Endothelial cell of umbilical vein (primary cell): Measurements from ENCODE around the gene CFAP65. TPM values are rescaled to one million over a fixed set of nuclear protein-coding genes. Genes with fewer than 3 reads are reported as not detected.
A peak's percentile ranks its signal among the peaks of the same experiment; 100 is the strongest.

Experiments used
- BruUV-seq: library from RNA; stranded (reverse); fragments of 400-500 nt; replicated peaks from 2 replicates; lab custom pipeline; 2021; lab: Mats Ljungman, UMichigan
- CTCF ChIA-PET: fragments of 300-600, 350-600 bp; sonication (Branson Sonifier 250); formaldehyde crosslinking; loops from one replicate; lab custom pipeline; 2021; ENCODE audit warnings: antibody characterized with exemption, inconsistent platforms; lab: Charles Lee
- POLR2A ChIA-PET: fragments of 300-600, 350-600 bp; sonication (Branson Sonifier 250); formaldehyde crosslinking; loops from one replicate; lab custom pipeline; 2021; ENCODE audit warnings: antibody characterized with exemption, inconsistent platforms; lab: Charles Lee
- DNase-seq: peaks from one replicate; pipeline ENCODE4 v3.0.0-alpha.2; 2011; ENCODE audit warnings: low read depth, low spot score
- FAIRE-seq: peaks from 2 replicates; lab custom pipeline; 2011; peaks lifted over from hg19 to GRCh38; lab: Jason Lieb, UNC
- H2AFZ ChIP-seq: 2 replicates; pipeline ENCODE4 v1.6.0; 2012; ENCODE audit warnings: low read depth, low read length, control low read depth, inconsistent platforms
- H3K27ac ChIP-seq: 2 replicates; pipeline ENCODE4 v1.5.1; 2011; ENCODE audit warnings: low read depth, mild to moderate bottlenecking, control low read depth, low read length, moderate library complexity; ENCODE audit not compliant: insufficient read depth
- H3K27me3 ChIP-seq, 2 experiments: 2 replicates each; pipeline versions ENCODE4 v1.6.0 to v1.6.1; 2011; ENCODE audit warnings: low read length in 2 of 2, mixed read lengths in 1 of 2; ENCODE audit not compliant: control insufficient read depth in 2 of 2, insufficient read depth in 2 of 2
- H3K36me3 ChIP-seq, 2 experiments: 2 replicates in 1 of 2; 3 replicates in 1 of 2; pipeline ENCODE4 v1.5.1; 2011; ENCODE audit warnings: low read length in 2 of 2, mild to moderate bottlenecking in 1 of 2, moderate library complexity in 1 of 2; ENCODE audit not compliant: control insufficient read depth in 2 of 2, insufficient read depth in 2 of 2; ENCODE audit errors: extremely low read depth in 1 of 2
- H3K4me1 ChIP-seq: 3 replicates; pipeline ENCODE4 v1.5.1; 2011; ENCODE audit warnings: mild to moderate bottlenecking, low read length; ENCODE audit not compliant: control insufficient read depth, insufficient read depth; ENCODE audit errors: extremely low read depth
- H3K4me2 ChIP-seq: 2 replicates; pipeline ENCODE4 v1.6.1; 2011; ENCODE audit warnings: low read length, control low read depth, mixed read lengths; ENCODE audit not compliant: insufficient read depth
- H3K4me3 ChIP-seq, 3 experiments: fragments of 200-600 bp in 1 of 3; sonication (generic), shearing (Covaris generic) in 1 of 3; replicated peaks in 1 of 3; 2 replicates each; pipeline ENCODE4 v1.5.1; 2011 to 2016; ENCODE audit warnings: control low read depth in 3 of 3, low read length in 3 of 3, mild to moderate bottlenecking in 2 of 3, inconsistent platforms in 1 of 3, low read depth in 1 of 3, moderate library complexity in 1 of 3; ENCODE audit not compliant: insufficient read depth in 1 of 3
- H3K79me2 ChIP-seq: 2 replicates; pipeline ENCODE4 v1.6.0; 2012; ENCODE audit warnings: low read length, inconsistent platforms; ENCODE audit not compliant: control insufficient read depth, insufficient read depth
- H3K9ac ChIP-seq: replicated peaks from 2 replicates; pipeline ENCODE3; 2011; ENCODE audit warnings: low read length, control low read depth; ENCODE audit not compliant: insufficient read depth; ENCODE audit errors: extremely low read depth
- H3K9me1 ChIP-seq: replicated peaks from 3 replicates; pipeline ENCODE4 v1.6.0; 2011; ENCODE audit warnings: mild to moderate bottlenecking, low read length; ENCODE audit not compliant: control insufficient read depth, insufficient read depth; ENCODE audit errors: extremely low read depth
- H3K9me3 ChIP-seq: replicated peaks from 2 replicates; pipeline ENCODE4 v1.5.1; 2012; ENCODE audit warnings: low read length, inconsistent platforms; ENCODE audit not compliant: control insufficient read depth, insufficient read depth
- H4K20me1 ChIP-seq: replicated peaks from 2 replicates; pipeline ENCODE3; 2011; ENCODE audit warnings: mild to moderate bottlenecking, low read length; ENCODE audit not compliant: control insufficient read depth, insufficient read depth; ENCODE audit errors: extremely low read depth
- CTCF ChIP-seq, 2 donors: IDR thresholded peaks; 1 replicate in 1 of 2; 2 replicates in 1 of 2; pipeline ENCODE4 v1.5.1; 2011; ENCODE audit warnings: low read length in 2 of 2, mild to moderate bottlenecking in 2 of 2, moderate library complexity in 2 of 2, control low read depth in 1 of 2, inconsistent platforms in 1 of 2, low read depth in 1 of 2; ENCODE audit not compliant: insufficient read depth in 1 of 2; ENCODE audit errors: extremely low read depth in 1 of 2
- EZH2 ChIP-seq: IDR thresholded peaks from 2 replicates; pipeline ENCODE4 v1.6.1; 2012; ENCODE audit warnings: borderline replicate concordance, low read depth, mild to moderate bottlenecking, moderate library complexity, low read length, inconsistent platforms; ENCODE audit not compliant: severe bottlenecking
- FOS ChIP-seq: IDR thresholded peaks from 2 replicates; pipeline ENCODE4 v1.6.1; 2011; ENCODE audit warnings: mild to moderate bottlenecking, low read length, moderate library complexity, borderline replicate concordance; ENCODE audit not compliant: insufficient read depth
- MAX ChIP-seq: IDR thresholded peaks from 2 replicates; pipeline ENCODE4 v1.6.1; 2011; ENCODE audit not compliant: insufficient read depth, insufficient read length
- dilution Hi-C: fragments of 300-500 bp; cut with MboI; formaldehyde crosslinking; loops from one replicate; pipeline ENCODE4 v1.15.0; 2019; ENCODE audit warnings: low sequenced_read_pairs; ENCODE audit not compliant: extremely low pct_ligation_motif_present
- intact Hi-C: fragments of 100-400 bp; cut with micrococcal nuclease; formaldehyde crosslinking; loops from one replicate; pipeline ENCODE4 v1.10.0; 2022
- polyA plus RNA-seq, 4 experiments: library from polyadenylated mRNA; depleted of rRNA in 3 of 4; stranded (reverse) in 3 of 4; unstranded in 1 of 4; fragments of >200 nt; gene quantifications; 2 replicates each; pipeline versions ENCODE4 v1.2.1 to v1.2.3, GENCODE V29; 2011 to 2012; ENCODE audit warnings: missing spikeins in 1 of 4
- total RNA-seq: library from RNA; stranded (reverse); gene quantifications from 2 replicates; pipeline ENCODE4 v1.2.3, GENCODE V29; 2021

CFAP65 gene
- total and polyA plus RNA-seq, 2 donors (not counting 3 experiments of a cell fraction or from before 2014, with no cell fraction given): 0.03 TPM; not detected in 1

- CTCF ChIA-PET: interaction anchor here (0.9 to 6.4 kb wide), 5 partner anchors 9 to 140 kb away, joined by 3 to 45 read pairs (median 4); no protein-coding TSS in a partner anchor
- Histone ChIP-seq H3K4me1 (no peaks in the 10 kb centered on the region), H3K9ac (no peak overlapping the region), H3K36me3 (no peaks in the 10 kb centered on the region), H3K27me3 (peaks cover 29 to 48% of the 10 kb centered on the region in 2 experiments), H3K27ac (no peak overlapping the region), H4K20me1 (no peaks in the 10 kb centered on the region), H2AFZ (no peak overlapping the region), H3K79me2 (no peaks in the 10 kb centered on the region), H3K4me3 (no peak overlapping the region), H3K9me3 (no peaks in the 10 kb centered on the region), H3K9me1 (no peaks in the 10 kb centered on the region), H3K4me2 (no peak overlapping the region)
- no peak for DNase-seq
- no TSS peak for BruUV-seq
- FAIRE-seq: no peak
- dilution Hi-C loops: no loop called here
- POLR2A ChIA-PET: no interaction called here
- intact Hi-C loops: no loop called here
- no peak for TF ChIP-seq MAX
- TF ChIP-seq CTCF (IDR thresholded peaks at IDR 0.05; ENCODE audit: extremely low read depth in 1 of 2, insufficient read depth in 1 of 2, low read depth in 1 of 2, low read length in 2 of 2): no peak
- TF ChIP-seq FOS: peak; percentile 7
- TF ChIP-seq EZH2: no peak
Observed at GRCh38 chr2:218964041-218964771, 77.1 kb downstream of the CFAP65 start.
